ENCODE results near the gene MYLK4.

DNA sequence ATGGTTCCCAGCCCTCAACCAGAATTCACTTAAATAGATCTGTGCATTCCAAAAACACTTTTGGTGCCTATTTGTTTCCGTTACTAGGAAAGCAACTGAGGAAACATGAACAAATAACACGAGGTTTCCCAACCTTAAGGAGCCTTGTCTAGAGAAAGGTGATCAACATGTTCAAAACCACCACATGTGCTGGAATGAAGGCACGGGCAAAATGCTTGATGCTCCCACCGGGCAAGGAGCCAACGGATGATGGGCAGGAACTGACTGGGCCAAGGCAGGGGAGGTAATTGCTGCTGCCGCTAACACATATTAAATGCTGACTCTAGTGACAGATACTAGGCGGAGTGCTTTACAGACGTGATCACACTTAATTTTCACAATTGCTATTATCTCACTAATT is 2.5 kb downstream of the MYLK4 start:
- TF ChIP-seq, protein P1, sequence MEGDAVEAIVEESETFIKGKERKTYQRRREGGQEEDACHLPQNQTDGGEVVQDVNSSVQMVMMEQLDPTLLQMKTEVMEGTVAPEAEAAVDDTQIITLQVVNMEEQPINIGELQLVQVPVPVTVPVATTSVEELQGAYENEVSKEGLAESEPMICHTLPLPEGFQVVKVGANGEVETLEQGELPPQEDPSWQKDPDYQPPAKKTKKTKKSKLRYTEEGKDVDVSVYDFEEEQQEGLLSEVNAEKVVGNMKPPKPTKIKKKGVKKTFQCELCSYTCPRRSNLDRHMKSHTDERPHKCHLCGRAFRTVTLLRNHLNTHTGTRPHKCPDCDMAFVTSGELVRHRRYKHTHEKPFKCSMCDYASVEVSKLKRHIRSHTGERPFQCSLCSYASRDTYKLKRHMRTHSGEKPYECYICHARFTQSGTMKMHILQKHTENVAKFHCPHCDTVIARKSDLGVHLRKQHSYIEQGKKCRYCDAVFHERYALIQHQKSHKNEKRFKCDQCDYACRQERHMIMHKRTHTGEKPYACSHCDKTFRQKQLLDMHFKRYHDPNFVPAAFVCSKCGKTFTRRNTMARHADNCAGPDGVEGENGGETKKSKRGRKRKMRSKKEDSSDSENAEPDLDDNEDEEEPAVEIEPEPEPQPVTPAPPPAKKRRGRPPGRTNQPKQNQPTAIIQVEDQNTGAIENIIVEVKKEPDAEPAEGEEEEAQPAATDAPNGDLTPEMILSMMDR (IDR thresholded peaks at IDR 0.05; ENCODE audit: low read depth, low read length, missing input control), result no peak
- TF ChIP-seq HNF4G (IDR thresholded peaks at IDR 0.05), result no peak
